Adrenal gland (tissue), 12 donors: ENCODE measurements around the gene NKPD1. TPM values are rescaled to one million over a fixed set of nuclear protein-coding genes. Genes with fewer than 3 reads are reported as not detected.

Experiments
- DNase-seq, 7 donors: peaks; one replicate each; pipeline ENCODE4 v3.0.0-alpha.2; 2019 to 2020
- H3K27ac ChIP-seq, 5 donors: fragments of 200-600 bp; sonication (generic) in 4 of 5; 1 replicate in 3 of 5; 2 replicates in 2 of 5; pipeline versions ENCODE4 v1.5.1 to v1.8.0; 2016 to 2020; ENCODE audit warnings: mild to moderate bottlenecking in 1 of 5
- H3K27me3 ChIP-seq: fragments of 200-600 bp; 2 replicates; pipeline ENCODE4 v1.8.0; 2021
- H3K36me3 ChIP-seq, 2 donors: fragments of 200-600 bp; replicated peaks in 1 of 2; 1 replicate in 1 of 2; 2 replicates in 1 of 2; pipeline versions ENCODE4 v1.5.1 to v1.8.0; 2018 to 2022
- H3K4me1 ChIP-seq, 2 donors: fragments of 200-600 bp; replicated peaks in 1 of 2; 1 replicate in 1 of 2; 2 replicates in 1 of 2; pipeline versions ENCODE4 v1.5.1 to v1.8.0; 2018 to 2021
- H3K4me3 ChIP-seq, 4 donors: fragments of 200-600 bp; sonication (generic) in 3 of 4; one replicate each; pipeline ENCODE4 v1.5.1; 2016 to 2018
- H3K9me3 ChIP-seq, 3 donors: fragments of 200-600 bp; sonication (generic) in 1 of 3; replicated peaks in 1 of 3; 1 replicate in 2 of 3; 2 replicates in 1 of 3; pipeline versions ENCODE4 v1.5.1 to v1.8.0; 2016 to 2021
- POLR2A ChIP-seq, 2 donors: fragments of 450-650 bp; IDR thresholded peaks; one replicate each; pipeline ENCODE4 v1.6.1; 2017; ENCODE audit warnings: antibody characterized with exemption in 2 of 2, mild to moderate bottlenecking in 2 of 2, moderate library complexity in 1 of 2
- WGBS, 4 donors: extraction: QIAGEN DNeasy Blood & Tissue Kit in 2 of 4; methylation state at CpG; one replicate each; pipeline versions ENCODE4 v1.1.5 to v1.1.7; 2013 to 2017; 5-methylcytosine and 5-hydroxymethylcytosine counted together
- intact Hi-C, 2 donors: fragments of 100-400 bp; cut with DNase I; formaldehyde crosslinking; loops; one replicate each; pipeline versions ENCODE4 v1.14.1 to v1.15.0; 2022 to 2023
- polyA plus RNA-seq, 3 donors: library from polyadenylated mRNA; stranded (reverse); fragments of 200-250 nt in 2 of 3; fragments of 350-450 nt in 1 of 3; fragmentation: Illumina TruSeq in 1 of 3; extraction: RNeasy Lipid Tissue Mini Kit (QIAGEN cat#74804) in 1 of 3; gene quantifications; one replicate each; pipeline ENCODE4 v1.2.3, GENCODE V29; 2013 to 2014
- total RNA-seq, 9 donors: library from RNA; depleted of rRNA in 4 of 9; stranded (reverse); fragments of >200 nt in 4 of 9; fragments of 120-200 nt in 1 of 9; fragmentation: NEBNext Ultra II Directional in 1 of 9; extraction: Animal tissue kit (Norgen Biotek cat#: 25700) in 1 of 9; gene quantifications; one replicate each; pipeline versions ENCODE4 v1.1.0 to v1.2.4, GENCODE V29; 2013 to 2023
- TF ChIP-seq, protein P1 (sequence below), 6 experiments: fragments of 450-650 bp in 4 of 6; fragments of 200-600 bp in 2 of 6; sonication (generic) in 1 of 6; IDR thresholded peaks; 1 replicate in 5 of 6; 2 replicates in 1 of 6; pipeline versions ENCODE4 v1.5.1 to v1.8.0; 2016 to 2021; ENCODE audit warnings: antibody characterized with exemption in 6 of 6, mild to moderate bottlenecking in 2 of 6, moderate library complexity in 1 of 6
- donor health status: healthy with polysubstance abuse.
- donor health status: Bipolar disorder and iron deficiency.
- donor health status: DM: yes; HTN: yes; CAD: no.
- donor health status: DM: no; HTN: no; CAD: no.
- donor health status: DM: no; HTN: no; CAD: no.
- donor health status: DM: yes; HTN: yes; CAD: no.

The NKPD1 gene
- total and polyA plus RNA-seq, 12 donors: 0.06 to 1.1 (median 0.25) TPM; not detected in 2

GRCh38 chr19:45180936-45181335 is 20.2 kb upstream of the NKPD1 start:
- intact Hi-C loops: no loop called here
- H3K27me3 ChIP-seq: no peaks in the 10 kb centered on the region
- no peaks in the 10 kb centered on the region for H3K9me3 ChIP-seq
- no peaks in the 10 kb centered on the region for H3K36me3 ChIP-seq
- H3K4me1 ChIP-seq: peaks cover 19 to 32% of the 10 kb centered on the region in 2 donors
- DNase-seq: peak in 1 of 7 donors; percentile 16
- TF ChIP-seq, protein P1, sequence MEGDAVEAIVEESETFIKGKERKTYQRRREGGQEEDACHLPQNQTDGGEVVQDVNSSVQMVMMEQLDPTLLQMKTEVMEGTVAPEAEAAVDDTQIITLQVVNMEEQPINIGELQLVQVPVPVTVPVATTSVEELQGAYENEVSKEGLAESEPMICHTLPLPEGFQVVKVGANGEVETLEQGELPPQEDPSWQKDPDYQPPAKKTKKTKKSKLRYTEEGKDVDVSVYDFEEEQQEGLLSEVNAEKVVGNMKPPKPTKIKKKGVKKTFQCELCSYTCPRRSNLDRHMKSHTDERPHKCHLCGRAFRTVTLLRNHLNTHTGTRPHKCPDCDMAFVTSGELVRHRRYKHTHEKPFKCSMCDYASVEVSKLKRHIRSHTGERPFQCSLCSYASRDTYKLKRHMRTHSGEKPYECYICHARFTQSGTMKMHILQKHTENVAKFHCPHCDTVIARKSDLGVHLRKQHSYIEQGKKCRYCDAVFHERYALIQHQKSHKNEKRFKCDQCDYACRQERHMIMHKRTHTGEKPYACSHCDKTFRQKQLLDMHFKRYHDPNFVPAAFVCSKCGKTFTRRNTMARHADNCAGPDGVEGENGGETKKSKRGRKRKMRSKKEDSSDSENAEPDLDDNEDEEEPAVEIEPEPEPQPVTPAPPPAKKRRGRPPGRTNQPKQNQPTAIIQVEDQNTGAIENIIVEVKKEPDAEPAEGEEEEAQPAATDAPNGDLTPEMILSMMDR (IDR thresholded peaks at IDR 0.05): no peak
- no peak for TF ChIP-seq POLR2A (IDR thresholded peaks at IDR 0.05)
- H3K27ac ChIP-seq: no peak overlapping the region
- no peak overlapping the region for H3K4me3 ChIP-seq
- WGBS, 4 donors: 75 to 77% (median 76%) methylated on average over 7 of the region's 7 CpGs

DNA sequence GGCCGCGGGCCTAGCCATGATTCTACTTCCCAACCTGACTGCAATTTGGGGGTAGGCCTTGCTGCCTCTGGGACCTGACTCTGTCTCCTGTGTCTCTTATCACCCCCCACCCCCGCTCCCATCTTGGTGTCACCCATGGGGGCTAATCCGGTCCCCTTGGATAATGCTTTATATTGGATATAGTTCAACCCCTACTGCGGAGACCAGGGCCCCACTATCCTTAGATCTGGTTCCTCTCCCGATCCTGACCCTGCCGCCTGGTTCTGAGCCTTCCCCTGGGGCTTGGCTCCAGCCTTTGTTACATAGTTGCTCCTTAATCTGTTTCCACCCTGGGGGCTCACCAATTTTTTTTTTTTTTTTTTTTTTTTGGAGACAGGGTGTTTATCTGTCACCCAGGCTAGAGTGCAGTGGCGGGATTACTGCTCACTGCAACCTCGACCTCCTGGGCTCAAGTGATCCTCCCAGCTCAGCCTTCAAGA is 19.1 kb upstream of the NKPD1 start:
- peak overlapping the region in 4 of 5 donors; percentile 82 to 94 (median 88) for H3K27ac ChIP-seq
- no peaks in the 10 kb centered on the region for H3K9me3 ChIP-seq
- peak in 1 of 7 donors; percentile 65 for DNase-seq
- peak overlapping the region in 2 of 4 donors; percentile 57 to 70 for H3K4me3 ChIP-seq
- WGBS, 4 donors: 58 to 72% (median 62%) methylated on average over 7 to 9 of the region's 9 CpGs
- intact Hi-C loops: no loop called here
- peaks cover 19 to 32% of the 10 kb centered on the region in 2 donors for H3K4me1 ChIP-seq
- TF ChIP-seq, protein P1 (IDR thresholded peaks at IDR 0.05): no peak
- no peak for TF ChIP-seq POLR2A (IDR thresholded peaks at IDR 0.05)
- no peaks in the 10 kb centered on the region for H3K36me3 ChIP-seq
- H3K27me3 ChIP-seq: no peaks in the 10 kb centered on the region

DNA sequence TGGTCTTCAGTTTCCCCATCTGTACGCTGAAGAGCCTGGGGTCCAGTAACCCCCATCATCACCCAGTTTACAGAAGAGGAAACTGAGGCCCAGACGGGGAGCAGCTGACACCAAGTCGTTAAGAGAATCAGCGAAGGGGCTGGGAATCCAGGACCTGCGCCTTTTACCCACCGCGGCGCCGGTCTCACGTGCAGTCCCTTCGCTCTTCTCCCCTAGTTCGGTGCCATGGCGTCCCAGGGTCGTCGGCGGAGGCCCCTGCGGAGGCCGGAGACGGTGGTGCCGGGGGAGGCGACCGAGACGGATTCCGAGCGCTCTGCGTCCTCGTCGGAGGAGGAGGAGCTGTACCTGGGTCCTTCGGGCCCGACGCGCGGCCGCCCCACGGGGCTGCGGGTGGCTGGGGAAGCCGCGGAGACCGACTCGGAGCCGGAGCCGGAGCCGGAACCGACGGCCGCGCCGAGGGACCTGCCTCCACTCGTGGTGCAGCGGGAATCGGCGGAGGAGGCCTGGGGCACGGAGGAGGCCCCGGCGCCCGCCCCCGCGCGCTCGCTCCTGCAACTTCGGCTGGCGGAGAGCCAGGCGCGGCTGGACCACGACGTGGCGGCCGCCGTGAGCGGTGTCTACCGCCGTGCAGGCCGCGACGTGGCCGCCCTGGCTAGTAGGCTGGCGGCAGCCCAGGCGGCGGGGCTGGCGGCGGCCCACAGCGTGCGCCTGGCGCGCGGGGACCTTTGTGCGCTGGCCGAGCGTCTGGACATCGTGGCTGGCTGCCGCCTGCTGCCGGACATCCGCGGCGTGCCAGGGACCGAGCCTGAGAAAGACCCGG is 18.5 kb upstream of the NKPD1 start:
- intact Hi-C loops: no loop called here
- TF ChIP-seq, protein P1 (IDR thresholded peaks at IDR 0.05): no peak
- TF ChIP-seq POLR2A (IDR thresholded peaks at IDR 0.05): no peak
- 0 to 2% (median 1%) methylated on average over 6 to 97 of the region's 97 CpGs; no CpG with 5 or more reads in 1 of the 4 donors for WGBS, 4 donors
- no peaks in the 10 kb centered on the region for H3K27me3 ChIP-seq
- no peaks in the 10 kb centered on the region for H3K36me3 ChIP-seq
- peak overlapping the region; percentile 69 to 94 (median 83) for H3K27ac ChIP-seq
- H3K9me3 ChIP-seq: no peaks in the 10 kb centered on the region
- DNase-seq: peak in 5 of 7 donors; percentile 52 to 69 (median 56)
- peak overlapping the region; percentile 20 to 70 (median 48) for H3K4me3 ChIP-seq
- peaks cover 19 to 32% of the 10 kb centered on the region in 2 donors for H3K4me1 ChIP-seq

DNA sequence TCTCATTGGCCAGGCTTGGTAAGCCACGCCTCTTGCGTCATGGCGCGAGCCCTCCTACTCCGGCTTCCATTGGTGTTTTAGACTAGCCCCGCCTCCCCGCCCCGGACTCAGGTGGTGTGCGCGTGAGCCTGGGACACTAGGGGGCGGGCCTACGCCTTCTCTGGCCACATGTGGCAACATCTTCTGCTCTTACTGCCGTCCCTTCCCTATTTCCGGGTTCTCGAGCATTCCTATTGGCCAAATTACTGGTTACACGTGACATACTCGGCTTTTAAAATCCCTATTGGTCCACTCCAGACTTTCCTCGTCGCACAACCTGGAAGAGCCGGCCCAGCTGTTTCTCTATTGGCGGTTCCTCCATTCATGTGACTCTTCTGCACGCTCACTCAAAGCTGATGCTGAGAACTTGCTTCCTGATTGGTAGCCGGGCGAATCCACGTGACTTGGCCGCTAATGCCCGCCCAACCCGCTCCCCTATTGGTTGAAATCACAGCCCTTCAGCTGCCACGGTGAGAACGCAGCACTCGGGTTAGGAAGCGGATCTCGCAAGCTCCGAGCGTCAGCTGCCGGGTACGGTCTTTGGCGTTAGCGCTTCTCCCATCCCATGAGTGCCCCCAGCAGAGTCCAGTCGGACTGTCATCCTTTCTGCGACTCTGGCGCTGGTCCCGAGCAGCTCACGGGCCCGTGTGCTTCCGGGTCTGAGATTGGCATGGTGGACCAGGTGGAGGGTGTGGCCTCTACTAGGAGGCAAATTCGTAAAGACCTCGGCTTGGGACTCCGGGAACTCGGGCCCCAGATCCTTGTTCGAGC is 17.7 kb upstream of the NKPD1 start, which contains the start of gene BLOC1S3:
TSS of gene BLOC1S3 (plus strand) at position 523 of the 810 bp plus-strand sequence. CDS start 513 bp downstream, outside the sequence.
- WGBS, 4 donors: 0 to 2% (median 0%) methylated on average over 9 to 51 of the region's 51 CpGs
- DNase-seq: peak; percentile 100
- no peaks in the 10 kb centered on the region for H3K36me3 ChIP-seq
- H3K4me3 ChIP-seq: peak within 1 kb of the TSS; percentile 20 to 70 (median 60)
- H3K9me3 ChIP-seq: no peaks in the 10 kb centered on the region
- TF ChIP-seq, protein P1 (IDR thresholded peaks at IDR 0.05): peak in 3 of 6 experiments; percentile 16 to 42 (median 24)
- peak; percentile 83 to 95 for TF ChIP-seq POLR2A (IDR thresholded peaks at IDR 0.05)
- H3K4me1 ChIP-seq: peaks cover 19 to 32% of the 10 kb centered on the region in 2 donors
- intact Hi-C loops: no loop called here
- H3K27me3 ChIP-seq: no peaks in the 10 kb centered on the region
- peak within 1 kb of the TSS; percentile 80 to 95 (median 86) for H3K27ac ChIP-seq
